HCT116 (cell line): Measurements from ENCODE around the gene CEP162. TPM values are rescaled to one million over a fixed set of nuclear protein-coding genes. Genes with fewer than 3 reads are reported as not detected.

Experiments used
- ATAC-seq: fragments of 200-7000 bp; cut with Tn5 transposase; 2 replicates; pipeline ENCODE4 v1.9.1; 2020; ENCODE audit warnings: mild to moderate bottlenecking, moderate library complexity
- BruUV-seq: library from RNA; stranded (reverse); fragments of 400-500 nt; replicated peaks from 2 replicates; lab custom pipeline; 2021; lab: Mats Ljungman, UMichigan
- CTCF ChIA-PET: fragments of 300-600 bp; sonication (Branson Sonifier 250); formaldehyde crosslinking; loops from one replicate; lab custom pipeline; 2021; ENCODE audit warnings: antibody characterized with exemption; lab: Charles Lee
- POLR2A ChIA-PET: fragments of 300-600, 350-600 bp; sonication (Branson Sonifier 250); formaldehyde crosslinking; loops from one replicate; lab custom pipeline; 2021; ENCODE audit warnings: antibody characterized with exemption; lab: Charles Lee
- RAD21 ChIA-PET, 2 experiments: fragments of 300-600 bp; sonication (Branson Sonifier 250); formaldehyde crosslinking; loops; one replicate each; lab custom pipeline; 2023; ENCODE audit warnings: low total read pairs in 2 of 2; ENCODE audit not compliant: uncharacterized antibody in 2 of 2, unreplicated experiment in 2 of 2, low non-redundant PET in 1 of 2; lab: Charles Lee
- DNase-seq: peaks from one replicate; pipeline ENCODE4 v3.0.0-alpha.2; 2010; ENCODE audit warnings: low read depth, low spot score
- H2AFZ ChIP-seq: fragments of 200-600 bp; shearing (Covaris generic), sonication (generic); 2 replicates; pipeline ENCODE4 v1.6.1; 2017; ENCODE audit warnings: low read depth, mixed run types, mixed read lengths, antibody characterized with exemption, low read length; ENCODE audit not compliant: poor library complexity, severe bottlenecking
- H3K27ac ChIP-seq: 2 replicates; pipeline ENCODE4 v1.5.1; 2012; ENCODE audit warnings: low read depth, low read length
- H3K27me3 ChIP-seq: fragments of 200-600 bp; sonication (generic); 2 replicates; pipeline ENCODE4 v1.6.1; 2016; ENCODE audit warnings: mixed run types, low read length, mixed read lengths; ENCODE audit not compliant: insufficient read depth
- H3K36me3 ChIP-seq, 2 experiments: fragments of 200-500 bp in 1 of 2; fragments of 200-600 bp in 1 of 2; sonication (Bioruptor generic) in 1 of 2; sonication (generic) in 1 of 2; 2 replicates each; pipeline versions ENCODE4 v1.5.1 to v1.6.1; 2014 to 2016; ENCODE audit warnings: low read length in 2 of 2, inconsistent platforms in 1 of 2, mixed read lengths in 1 of 2, mixed run types in 1 of 2; ENCODE audit not compliant: insufficient read depth in 2 of 2, control insufficient read depth in 1 of 2
- H3K4me1 ChIP-seq, 2 experiments: fragments of 200-600 bp in 1 of 2; sonication (generic) in 1 of 2; 2 replicates each; pipeline versions ENCODE4 v1.5.1 to v1.6.1; 2012 to 2017; ENCODE audit warnings: low read length in 2 of 2, inconsistent platforms in 1 of 2, mild to moderate bottlenecking in 1 of 2, mixed read lengths in 1 of 2, mixed run types in 1 of 2, moderate library complexity in 1 of 2; ENCODE audit not compliant: insufficient read depth in 2 of 2, control insufficient read depth in 1 of 2
- H3K4me2 ChIP-seq: fragments of 200-600 bp; sonication (generic); 2 replicates; pipeline ENCODE4 v1.6.1; 2017; ENCODE audit warnings: mixed run types, low read length, mixed read lengths
- H3K4me3 ChIP-seq, 2 experiments: fragments of 200-600 bp in 1 of 2; sonication (generic) in 1 of 2; replicated peaks in 1 of 2; 2 replicates each; pipeline ENCODE4 v1.5.1; 2011 to 2016; ENCODE audit warnings: low read length in 2 of 2, control low read depth in 1 of 2, low read depth in 1 of 2, mild to moderate bottlenecking in 1 of 2, mixed read lengths in 1 of 2, mixed run types in 1 of 2
- H3K79me2 ChIP-seq: fragments of 200-600 bp; sonication (generic); 2 replicates; pipeline ENCODE4 v1.6.1; 2017; ENCODE audit warnings: mild to moderate bottlenecking, mixed run types, low read length, moderate library complexity, mixed read lengths; ENCODE audit not compliant: insufficient read depth
- H3K9ac ChIP-seq: fragments of 200-600 bp; sonication (generic); 2 replicates; pipeline ENCODE4 v1.6.1; 2016; ENCODE audit warnings: low read length, mixed read lengths
- H3K9me2 ChIP-seq: fragments of 200-600 bp; sonication (generic), shearing (Covaris generic); 2 replicates; pipeline ENCODE4 v1.6.1; 2017; ENCODE audit warnings: mixed run types, mild to moderate bottlenecking, moderate library complexity; ENCODE audit not compliant: insufficient read depth
- H3K9me3 ChIP-seq, 2 experiments: fragments of 200-500 bp in 1 of 2; fragments of 200-600 bp in 1 of 2; sonication (Bioruptor generic) in 1 of 2; sonication (generic) in 1 of 2; 2 replicates each; pipeline ENCODE4 v1.6.1; 2014 to 2017; ENCODE audit warnings: low read length in 2 of 2, mixed read lengths in 2 of 2, inconsistent platforms in 1 of 2, low read depth in 1 of 2, mild to moderate bottlenecking in 1 of 2, mixed run types in 1 of 2, moderate library complexity in 1 of 2; ENCODE audit not compliant: control insufficient read depth in 1 of 2, insufficient read depth in 1 of 2
- H4K20me1 ChIP-seq: fragments of 200-600 bp; sonication (generic), shearing (Covaris generic); 2 replicates; pipeline ENCODE4 v1.6.1; 2017; ENCODE audit warnings: mixed run types, mild to moderate bottlenecking, moderate library complexity; ENCODE audit not compliant: insufficient read depth
- ATF3 ChIP-seq: IDR thresholded peaks from 2 replicates; pipeline ENCODE4 v1.6.1; 2012
- CTCF ChIP-seq, 3 experiments: fragments of 200-600 bp in 1 of 3; sonication (generic) in 1 of 3; IDR thresholded peaks in 2 of 3; conservative IDR thresholded peaks in 1 of 3; 2 replicates each; pipeline ENCODE4 v1.5.1; 2012 to 2017; ENCODE audit warnings: low read depth in 2 of 3, low read length in 2 of 3, antibody characterized with exemption in 1 of 3, borderline replicate concordance in 1 of 3, control low read depth in 1 of 3, mild to moderate bottlenecking in 1 of 3, mixed read lengths in 1 of 3, mixed run types in 1 of 3, moderate library complexity in 1 of 3; ENCODE audit not compliant: insufficient read depth in 1 of 3
- EGR1 ChIP-seq: IDR thresholded peaks from 2 replicates; pipeline ENCODE4 v1.6.1; 2012; ENCODE audit warnings: low read depth
- ELF1 ChIP-seq: IDR thresholded peaks from 2 replicates; pipeline ENCODE4 v1.6.1; 2012; ENCODE audit warnings: low read depth, borderline replicate concordance
- EZH2 ChIP-seq: fragments of 200-600 bp; sonication (generic); IDR thresholded peaks from 2 replicates; pipeline ENCODE4 v1.6.1; 2017; ENCODE audit warnings: antibody characterized with exemption, mixed run types
- EZH2phosphoT487 ChIP-seq: fragments of 200-600 bp; IDR thresholded peaks from 2 replicates; pipeline ENCODE4 v1.6.1; 2018; ENCODE audit warnings: antibody characterized with exemption, borderline replicate concordance
- JUND ChIP-seq: IDR thresholded peaks from 2 replicates; pipeline ENCODE4 v1.6.1; 2012
- MAX ChIP-seq: IDR thresholded peaks from 2 replicates; pipeline ENCODE4 v1.6.1; 2012
- POLR2AphosphoS5 ChIP-seq: IDR thresholded peaks from 2 replicates; pipeline ENCODE4 v1.6.1; 2011; ENCODE audit warnings: mild to moderate bottlenecking, low read depth, low read length, moderate library complexity
- REST ChIP-seq: IDR thresholded peaks from 2 replicates; pipeline ENCODE4 v1.6.1; 2012; ENCODE audit warnings: low read depth
- SP1 ChIP-seq: IDR thresholded peaks from 2 replicates; pipeline ENCODE4 v1.6.1; 2012; ENCODE audit warnings: low read depth
- SRF ChIP-seq: IDR thresholded peaks from 2 replicates; pipeline ENCODE4 v1.6.1; 2012; ENCODE audit warnings: low read depth
- YY1 ChIP-seq: IDR thresholded peaks from 2 replicates; pipeline ENCODE4 v1.6.1; 2011; ENCODE audit warnings: low read length, low read depth, moderate library complexity, mild to moderate bottlenecking; ENCODE audit not compliant: insufficient replicate concordance; ENCODE audit errors: extremely low read depth
- ZFX ChIP-seq: fragments of 450-650 bp; IDR thresholded peaks from 2 replicates; pipeline ENCODE4 v1.6.1; 2017
- intact Hi-C: fragments of 100-400 bp; cut with micrococcal nuclease; formaldehyde crosslinking; loops from 2 replicates; pipeline ENCODE4 v1.10.0; 2022
- total RNA-seq: library from RNA; stranded (reverse); gene quantifications from one replicate; pipeline ENCODE4 v1.2.1, GENCODE V29; 2021; ENCODE audit not compliant: unreplicated experiment

The CEP162 gene
- total RNA-seq, 1 experiment from 2014 or later, result 5.5 TPM

- ATAC-seq, result no peak
- intact Hi-C loops, result no loop called here
- no peaks in the 10 kb centered on the region for H4K20me1 ChIP-seq
- no peak overlapping the region for H3K27ac ChIP-seq
- no peak for TF ChIP-seq SRF
- TF ChIP-seq EZH2phosphoT487, result no peak
- no peak for TF ChIP-seq ELF1
- TF ChIP-seq MAX, result no peak
- TF ChIP-seq EZH2, result no peak
- TF ChIP-seq YY1, result no peak
- TF ChIP-seq, all 23 proteins: peak for 0
- no peak overlapping the region for H2AFZ ChIP-seq
- no peaks in the 10 kb centered on the region for H3K36me3 ChIP-seq
- H3K79me2 ChIP-seq, result no peaks in the 10 kb centered on the region
- H3K9me2 ChIP-seq, result no peaks in the 10 kb centered on the region
- H3K4me2 ChIP-seq, result no peak overlapping the region
- no peaks in the 10 kb centered on the region for H3K9me3 ChIP-seq
- CTCF ChIA-PET, result no interaction called here
- no TSS peak for BruUV-seq
- no peak overlapping the region for H3K9ac ChIP-seq
- no peak overlapping the region for H3K4me3 ChIP-seq
- DNase-seq, result no peak
- H3K4me1 ChIP-seq, result no peaks in the 10 kb centered on the region
- RAD21 ChIA-PET, result no interaction called here
- H3K27me3 ChIP-seq, result peaks cover 12% of the 10 kb centered on the region; the same call in 1 of the 2 replicates
- POLR2A ChIA-PET, result no interaction called here
These were observed 44.9 kb upstream of the CEP162 start for GRCh38 chr6:84272298-84272697.

- no peaks in the 10 kb centered on the region for H3K9me3 ChIP-seq
- no peaks in the 10 kb centered on the region for H3K4me1 ChIP-seq
- BruUV-seq, result no TSS peak
- no peak for ATAC-seq
- H3K36me3 ChIP-seq, result no peaks in the 10 kb centered on the region
- no peak for DNase-seq
- H3K9me2 ChIP-seq, result no peaks in the 10 kb centered on the region
- intact Hi-C loops, result no loop called here
- H3K4me2 ChIP-seq, result no peak overlapping the region
- H3K79me2 ChIP-seq, result no peaks in the 10 kb centered on the region
- H3K27ac ChIP-seq, result no peak overlapping the region
- peaks cover 11% of the 10 kb centered on the region; the same call in 1 of the 2 replicates for H3K27me3 ChIP-seq
- CTCF ChIA-PET, result no interaction called here
- RAD21 ChIA-PET, result no interaction called here
- POLR2A ChIA-PET, result interaction anchor here (0.6 kb wide), 1 partner anchor 1406 kb away, joined by 3 read pairs; no protein-coding TSS in a partner anchor
- H4K20me1 ChIP-seq, result no peaks in the 10 kb centered on the region
- no peak for TF ChIP-seq REST
- no peak for TF ChIP-seq JUND
- TF ChIP-seq SP1, result no peak
- TF ChIP-seq ZFX, result no peak
- no peak for TF ChIP-seq SRF
- no peak for TF ChIP-seq ATF3
- TF ChIP-seq CTCF (IDR thresholded peaks at IDR 0.05 in 2 of 3, conservative IDR thresholded peaks at IDR 0.05 in 1 of 3; ENCODE audit: borderline replicate concordance in 1 of 3, insufficient read depth in 1 of 3, low read depth in 2 of 3, low read length in 2 of 3), result no peak
- TF ChIP-seq POLR2AphosphoS5, result no peak
- TF ChIP-seq EGR1, result no peak
- H3K9ac ChIP-seq, result no peak overlapping the region
- no peak overlapping the region for H2AFZ ChIP-seq
- H3K4me3 ChIP-seq, result no peak overlapping the region
These were observed 43.7 kb upstream of the CEP162 start for GRCh38 chr6:84271061-84271716.
